ENCODE results near the gene UBE2M.

DNA sequence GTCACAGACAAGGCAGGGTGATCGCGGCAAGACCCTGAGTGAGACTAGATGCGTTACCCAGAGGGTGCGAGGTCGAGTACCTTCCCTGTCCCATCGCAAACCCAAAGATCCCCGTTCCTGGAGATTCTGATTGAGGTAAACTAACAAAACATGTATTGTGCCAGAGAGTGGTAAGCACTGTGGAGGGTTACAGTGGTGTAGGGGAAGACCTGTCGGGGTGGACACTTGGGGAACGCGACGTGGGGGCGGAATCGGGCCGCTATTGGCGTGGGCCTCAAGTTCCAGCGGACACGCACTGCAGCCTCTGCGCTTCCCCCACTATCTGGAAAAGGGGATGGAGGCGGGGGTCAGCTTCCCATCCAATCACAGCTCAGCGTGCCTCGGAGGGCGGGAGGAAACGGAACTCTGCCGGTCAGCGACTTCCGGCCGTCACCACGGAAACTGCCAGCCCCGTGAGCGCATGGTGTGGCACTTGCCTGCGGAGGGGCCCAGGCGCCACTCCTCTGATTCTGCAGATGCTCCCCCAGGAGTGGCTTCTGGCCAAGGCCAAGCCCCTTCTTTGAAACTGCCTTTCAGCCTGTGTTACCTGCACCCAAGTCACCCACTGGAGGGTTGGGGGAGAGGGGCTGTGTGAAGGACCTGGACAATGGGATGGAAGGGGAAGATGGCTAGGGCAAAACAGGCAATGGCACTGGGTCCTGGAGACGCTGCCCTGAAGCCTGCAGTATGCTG, 1.0 kb upstream of the UBE2M start:
- TF ChIP-seq GATA2 (IDR thresholded peaks at IDR 0.05; ENCODE audit: low read depth, low read length) (no peak), GATA3 (IDR thresholded peaks at IDR 0.05; ENCODE audit: low read depth, low read length) (no peak)
